GM10248 (cell line): ENCODE data around the gene CUL1.

Experiments
- CTCF ChIA-PET: fragments of 300-600 bp; sonication (Branson Sonifier 250); formaldehyde crosslinking; extraction: SDS; loops from one replicate; lab custom pipeline; 2021; ENCODE audit warnings: antibody characterized with exemption; lab: Yijun Ruan, JAX
- POLR2A ChIA-PET: fragments of 350-650 bp; sonication (Branson Sonifier 250); formaldehyde crosslinking; extraction: SDS; loops from one replicate; lab custom pipeline; 2020; ENCODE audit warnings: antibody characterized with exemption; lab: Yijun Ruan, JAX
- DNase-seq: peaks from one replicate; pipeline ENCODE4 v3.0.0; 2012; ENCODE audit errors: extremely low spot score
- TF ChIP-seq, protein P1 (sequence below): IDR thresholded peaks from 2 replicates; pipeline ENCODE4 v1.5.1; 2012; ENCODE audit warnings: mild to moderate bottlenecking, low read depth; ENCODE audit errors: extremely low read depth, missing control alignments, control extremely low read depth

The CUL1 gene

DNA sequence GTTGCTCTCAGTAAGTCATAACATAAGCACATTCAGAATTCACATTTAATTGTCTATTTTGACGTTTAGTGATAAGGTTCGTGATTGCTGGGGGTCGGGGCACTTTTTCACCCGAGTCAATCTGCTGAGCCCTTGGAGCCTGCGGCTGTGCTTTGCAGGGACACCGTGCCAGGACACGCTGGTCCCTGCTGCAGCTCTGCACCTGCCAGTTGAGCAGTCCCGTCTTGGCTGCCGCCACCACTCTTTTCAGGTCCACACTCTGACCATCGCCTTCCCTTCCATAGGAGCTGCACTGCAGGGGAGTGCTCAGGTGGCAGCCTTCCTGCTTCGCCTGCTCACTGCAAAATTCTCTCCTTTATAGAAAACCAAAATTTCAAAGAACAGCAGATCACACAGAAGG is 36.4 kb downstream of the CUL1 start:
- ChIA-PET POLR2A (interaction anchor here (0.7 kb wide), 1 partner anchor 111 kb away, joined by 6 read pairs; no protein-coding TSS in a partner anchor), CTCF (no interaction called here)
- DNase-seq = no peak
- TF ChIP-seq, protein P1, sequence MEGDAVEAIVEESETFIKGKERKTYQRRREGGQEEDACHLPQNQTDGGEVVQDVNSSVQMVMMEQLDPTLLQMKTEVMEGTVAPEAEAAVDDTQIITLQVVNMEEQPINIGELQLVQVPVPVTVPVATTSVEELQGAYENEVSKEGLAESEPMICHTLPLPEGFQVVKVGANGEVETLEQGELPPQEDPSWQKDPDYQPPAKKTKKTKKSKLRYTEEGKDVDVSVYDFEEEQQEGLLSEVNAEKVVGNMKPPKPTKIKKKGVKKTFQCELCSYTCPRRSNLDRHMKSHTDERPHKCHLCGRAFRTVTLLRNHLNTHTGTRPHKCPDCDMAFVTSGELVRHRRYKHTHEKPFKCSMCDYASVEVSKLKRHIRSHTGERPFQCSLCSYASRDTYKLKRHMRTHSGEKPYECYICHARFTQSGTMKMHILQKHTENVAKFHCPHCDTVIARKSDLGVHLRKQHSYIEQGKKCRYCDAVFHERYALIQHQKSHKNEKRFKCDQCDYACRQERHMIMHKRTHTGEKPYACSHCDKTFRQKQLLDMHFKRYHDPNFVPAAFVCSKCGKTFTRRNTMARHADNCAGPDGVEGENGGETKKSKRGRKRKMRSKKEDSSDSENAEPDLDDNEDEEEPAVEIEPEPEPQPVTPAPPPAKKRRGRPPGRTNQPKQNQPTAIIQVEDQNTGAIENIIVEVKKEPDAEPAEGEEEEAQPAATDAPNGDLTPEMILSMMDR = no peak

DNA sequence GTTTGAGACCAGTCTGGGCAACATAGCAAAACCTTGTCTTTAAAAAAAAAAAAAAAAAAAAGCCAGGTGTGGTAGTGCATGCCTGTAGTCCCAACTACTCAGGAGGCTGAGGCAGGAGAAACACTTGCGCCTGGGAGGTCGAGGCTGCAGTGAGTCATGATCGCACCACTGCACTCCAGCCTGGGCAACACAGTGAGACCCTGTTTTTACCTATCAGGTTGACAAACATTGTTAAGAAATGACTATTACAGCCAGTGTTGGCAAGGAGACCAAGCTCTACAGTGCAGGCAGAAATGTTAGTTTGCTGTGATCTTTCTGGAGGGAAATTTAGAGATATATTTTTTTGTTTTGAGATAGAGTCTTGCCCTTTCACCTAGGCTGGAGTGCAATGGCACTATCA is 37.3 kb downstream of the CUL1 start:
- CTCF ChIA-PET = interaction anchor here (1.1 kb wide), 1 partner anchor 12 kb away, joined by 3 read pairs; no protein-coding TSS in a partner anchor
- DNase-seq = no peak
- TF ChIP-seq, protein P1 = no peak
- POLR2A ChIA-PET = interaction anchor here (0.7 kb wide), 1 partner anchor 111 kb away, joined by 6 read pairs; no protein-coding TSS in a partner anchor

DNA sequence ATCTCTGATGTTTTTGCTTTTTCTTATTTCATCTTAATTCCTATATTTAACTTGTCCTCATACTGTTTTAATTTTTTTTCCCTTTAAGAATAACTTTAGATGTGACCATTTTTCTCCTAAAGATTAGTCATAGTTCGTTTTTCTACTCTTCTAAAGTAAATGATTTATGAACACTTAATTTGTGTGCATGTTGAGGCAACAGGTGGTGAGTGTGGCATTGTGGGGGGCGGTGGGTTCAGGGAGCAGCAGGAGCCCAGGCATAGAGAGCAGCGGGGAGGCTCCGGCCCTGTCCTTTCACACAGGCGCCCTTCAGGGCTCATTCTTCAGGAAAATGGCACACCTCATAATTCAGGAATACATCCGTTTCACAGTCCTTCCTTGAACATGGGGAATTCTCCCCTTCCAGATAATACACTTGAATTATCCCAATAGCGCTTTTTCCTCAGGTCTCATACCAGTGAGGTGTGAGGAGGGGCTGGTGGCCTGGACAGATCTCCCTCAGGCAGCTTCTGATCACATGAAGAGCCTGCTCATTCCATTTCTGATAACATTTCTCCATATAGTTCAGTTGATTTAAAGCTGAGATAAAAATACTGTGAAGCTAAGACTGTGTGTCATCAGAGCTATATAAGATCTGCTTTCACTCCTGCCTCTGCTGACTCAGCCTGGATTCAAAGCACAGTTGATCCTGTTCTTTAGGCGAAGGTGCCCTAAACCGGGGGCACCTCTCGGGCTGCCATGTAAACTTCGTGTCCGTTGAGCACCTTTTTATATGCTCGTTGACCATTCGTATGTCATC is 40.2 kb downstream of the CUL1 start:
- TF ChIP-seq, protein P1 = no peak
- POLR2A ChIA-PET = no interaction called here
- CTCF ChIA-PET = interaction anchor here (1.3 to 1.5 kb wide), 2 partner anchors 8 to 9 kb away, joined by 3 read pairs; no protein-coding TSS in a partner anchor
- no peak for DNase-seq

DNA sequence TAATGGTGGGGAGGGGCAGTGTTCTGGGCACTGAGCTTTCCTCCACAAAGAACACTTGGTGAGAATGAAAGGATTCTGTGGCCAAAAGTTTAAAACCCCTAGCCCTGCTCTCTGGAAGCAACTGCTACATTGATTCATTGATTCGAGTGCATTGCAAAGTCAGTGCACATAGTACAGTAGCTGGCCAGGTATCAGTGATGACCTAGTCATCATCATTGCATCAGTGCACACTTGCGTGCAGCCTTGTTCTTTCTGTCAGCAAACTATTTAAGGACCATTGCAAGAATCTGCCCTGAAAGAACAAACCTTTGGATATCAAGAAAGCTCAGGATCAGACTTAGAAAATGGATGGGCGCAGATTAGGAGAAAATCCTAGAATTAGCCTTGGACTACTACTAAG is 47.4 kb downstream of the CUL1 start:
- POLR2A ChIA-PET = no interaction called here
- no peak for DNase-seq
- TF ChIP-seq, protein P1 = no peak
- CTCF ChIA-PET = interaction anchor here (0.9 to 1.6 kb wide), 4 partner anchors 9 to 49 kb away, joined by 3 to 6 read pairs (median 4); no protein-coding TSS in a partner anchor

DNA sequence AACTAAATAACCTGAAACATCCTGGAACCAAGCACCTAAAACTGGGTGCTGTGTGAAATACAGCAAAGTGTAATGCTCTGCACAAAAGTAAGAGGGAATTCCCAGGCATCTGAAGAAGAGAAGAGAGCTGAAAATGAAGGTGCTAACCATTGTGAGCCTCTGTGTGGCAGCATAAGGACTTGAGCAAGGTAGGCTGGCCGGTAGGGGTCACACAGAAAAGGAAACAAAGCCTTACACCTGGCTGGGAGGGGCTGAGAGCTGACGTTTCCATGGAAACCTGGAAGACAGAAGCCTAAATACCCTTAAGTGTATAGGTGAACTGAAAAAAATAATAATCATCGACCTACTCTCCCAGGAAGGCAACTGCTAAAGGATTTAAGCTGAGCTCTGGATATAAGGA is 48.6 kb downstream of the CUL1 start:
- TF ChIP-seq, protein P1 = no peak
- CTCF ChIA-PET = interaction anchor here (0.9 to 1.6 kb wide), 7 partner anchors 9 to 319 kb away, joined by 3 to 6 read pairs (median 3); no protein-coding TSS in a partner anchor
- POLR2A ChIA-PET = no interaction called here
- no peak for DNase-seq

DNA sequence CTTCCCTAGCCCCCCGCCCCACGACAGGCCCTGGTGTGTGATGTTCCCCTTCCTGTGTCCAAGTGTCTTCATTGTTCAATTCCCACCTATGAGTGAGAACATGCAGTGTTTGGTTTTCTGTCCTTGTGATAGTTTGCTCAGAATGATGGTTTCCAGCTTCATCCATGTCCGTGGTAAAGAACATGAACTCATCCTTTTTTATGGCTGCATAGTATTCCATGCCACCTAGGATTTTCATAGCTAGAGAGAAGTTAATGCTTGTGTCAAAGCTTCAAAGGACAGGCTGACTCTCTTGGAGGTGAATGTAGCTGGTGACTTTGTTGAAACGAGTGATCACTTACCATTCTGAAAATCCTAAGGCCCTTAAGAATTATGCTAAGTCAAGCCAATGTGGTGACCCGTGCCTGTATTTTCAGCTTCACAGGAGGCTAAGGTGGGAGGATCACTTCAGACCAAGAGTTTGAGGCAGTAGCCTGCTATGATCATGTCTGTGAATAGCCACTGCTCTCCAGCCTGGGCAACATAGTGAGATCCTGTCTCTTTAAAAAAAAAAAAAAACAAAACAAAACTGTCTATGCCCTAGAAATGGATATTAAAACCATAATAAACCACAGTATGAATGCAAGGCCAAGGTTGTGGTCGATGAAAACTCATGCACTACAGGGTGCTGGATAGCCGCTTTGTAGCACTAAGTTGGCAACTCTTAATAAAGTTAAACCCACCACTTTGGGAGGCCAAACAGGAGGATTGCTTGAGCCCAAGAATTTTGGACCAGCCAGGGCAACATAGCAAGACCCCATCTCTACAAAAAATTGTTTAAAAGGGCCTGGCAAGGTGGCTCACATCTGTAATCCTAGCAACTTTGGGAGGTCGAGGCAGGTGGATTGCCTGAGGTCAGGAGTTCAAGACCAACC is 52.0 kb downstream of the CUL1 start:
- CTCF ChIA-PET = interaction anchor here (0.9 to 1.9 kb wide), 2 partner anchors 9 to 20 kb away, joined by 3 to 7 read pairs; no protein-coding TSS in a partner anchor
- no peak for DNase-seq
- POLR2A ChIA-PET = no interaction called here
- TF ChIP-seq, protein P1 = no peak
